B cell (primary cell): Measurements from ENCODE around the gene NDUFS5. TPM values are rescaled to one million over a fixed set of nuclear protein-coding genes. Genes with fewer than 3 reads are reported as not detected.

Source experiments
- ATAC-seq: fragments of 200-7000 bp; cut with Tn5 transposase; one replicate; pipeline ENCODE4 v1.10.0; 2021; ENCODE audit warnings: low read depth, mild to moderate bottlenecking, moderate number of reproducible peaks, moderate library complexity
- CTCF ChIA-PET: fragments of 350-600 bp; sonication (Branson Sonifier 250); formaldehyde crosslinking; loops from one replicate; lab custom pipeline; 2021; ENCODE audit warnings: antibody characterized with exemption, inconsistent platforms; lab: Charles Lee
- POLR2A ChIA-PET: fragments of 350-600 bp; sonication (Branson Sonifier 250); formaldehyde crosslinking; loops from one replicate; lab custom pipeline; 2021; ENCODE audit warnings: antibody characterized with exemption; lab: Charles Lee
- DNase-seq: peaks from one replicate; pipeline ENCODE4 v3.0.0; 2013
- H2AFZ ChIP-seq: 2 replicates; pipeline ENCODE4 v1.6.1; 2012; ENCODE audit warnings: mild to moderate bottlenecking, low read depth, low read length; ENCODE audit not compliant: insufficient read depth, poor library complexity, severe bottlenecking
- H3K27ac ChIP-seq, 2 donors: 1 replicate in 1 of 2; 2 replicates in 1 of 2; pipeline ENCODE4 v1.5.1; 2012 to 2013; ENCODE audit warnings: low read length in 2 of 2, mild to moderate bottlenecking in 2 of 2, moderate library complexity in 1 of 2
- H3K27me3 ChIP-seq, 4 experiments: fragments of 200-600 bp in 1 of 4; sonication (generic) in 1 of 4; replicated peaks in 1 of 4; 1 replicate in 2 of 4; 2 replicates in 2 of 4; pipeline versions ENCODE4 v1.6.1 to v1.7.0; 2013 to 2016; ENCODE audit warnings: low read length in 3 of 4, mild to moderate bottlenecking in 2 of 4, mixed read lengths in 1 of 4, moderate library complexity in 1 of 4; ENCODE audit not compliant: insufficient read depth in 4 of 4, control insufficient read depth in 3 of 4; ENCODE audit errors: control extremely low read depth in 1 of 4
- H3K36me3 ChIP-seq, 2 experiments: replicated peaks in 1 of 2; 1 replicate in 1 of 2; 2 replicates in 1 of 2; pipeline versions ENCODE4 v1.6.1 to v1.7.1; 2013; ENCODE audit warnings: low read length in 1 of 2; ENCODE audit not compliant: insufficient read depth in 2 of 2, control insufficient read depth in 1 of 2; ENCODE audit errors: control extremely low read depth in 1 of 2, extremely low read depth in 1 of 2
- H3K4me1 ChIP-seq, 2 donors: fragments of 200-600 bp in 1 of 2; sonication (generic) in 1 of 2; 1 replicate in 1 of 2; 2 replicates in 1 of 2; pipeline versions ENCODE4 v1.5.1 to v1.6.1; 2013 to 2017; ENCODE audit warnings: low read length in 2 of 2; ENCODE audit not compliant: control insufficient read depth in 2 of 2, insufficient read depth in 2 of 2
- H3K4me2 ChIP-seq: replicated peaks from 2 replicates; pipeline ENCODE3; 2012; ENCODE audit warnings: mild to moderate bottlenecking, low read depth, low read length; ENCODE audit not compliant: poor library complexity, severe bottlenecking
- H3K4me3 ChIP-seq, 5 experiments: fragments of 200-600 bp in 1 of 5; sonication (generic) in 1 of 5; 1 replicate in 3 of 5; 2 replicates in 2 of 5; pipeline versions ENCODE4 v1.5.1 to v1.7.0; 2011 to 2016; ENCODE audit warnings: low read length in 4 of 5, mild to moderate bottlenecking in 4 of 5, low read depth in 2 of 5, control low read depth in 1 of 5, moderate library complexity in 1 of 5; ENCODE audit not compliant: insufficient read depth in 1 of 5; ENCODE audit errors: control extremely low read depth in 1 of 5, extremely low read depth in 1 of 5
- H3K79me2 ChIP-seq: fragments of 200-600 bp; sonication (generic); one replicate; pipeline ENCODE4 v1.6.0; 2016; ENCODE audit warnings: low read length; ENCODE audit not compliant: control insufficient read depth, insufficient read depth
- H3K9ac ChIP-seq: fragments of 200-600 bp; sonication (generic); 2 replicates; pipeline ENCODE4 v1.6.1; 2017; ENCODE audit warnings: mild to moderate bottlenecking, low read length, moderate library complexity
- H3K9me3 ChIP-seq, 3 donors: one replicate each; pipeline versions ENCODE4 v1.6.1 to v1.7.1; 2013; ENCODE audit warnings: low read length in 2 of 3; ENCODE audit not compliant: control insufficient read depth in 2 of 3, insufficient read depth in 1 of 3; ENCODE audit errors: control extremely low read depth in 1 of 3
- H4K20me1 ChIP-seq: 2 replicates; pipeline ENCODE4 v1.6.0; 2012; ENCODE audit warnings: mild to moderate bottlenecking, low read length; ENCODE audit not compliant: insufficient read depth, control insufficient read depth, poor library complexity, severe bottlenecking
- H3K27ac Mint-ChIP-seq: one replicate; pipeline ENCODE4 v1.8.0; 2021; ENCODE audit warnings: mixed read lengths
- H3K27me3 Mint-ChIP-seq: one replicate; pipeline ENCODE4 v1.8.0; 2021; ENCODE audit warnings: mixed read lengths
- H3K4me1 Mint-ChIP-seq: one replicate; pipeline ENCODE4 v1.8.0; 2021; ENCODE audit warnings: mixed read lengths
- H3K4me3 Mint-ChIP-seq: one replicate; pipeline ENCODE4 v1.8.0; 2021; ENCODE audit warnings: mixed read lengths
- H3K9me3 Mint-ChIP-seq: one replicate; pipeline ENCODE4 v1.8.0; 2022; ENCODE audit warnings: mixed read lengths; ENCODE audit not compliant: insufficient read depth
- CTCF ChIP-seq: fragments of 200-600 bp; IDR thresholded peaks from one replicate; pipeline ENCODE4 v1.8.0; 2022; ENCODE audit warnings: antibody characterized with exemption, mild to moderate bottlenecking
- EZH2 ChIP-seq: IDR thresholded peaks from 2 replicates; pipeline ENCODE4 v1.6.1; 2012; ENCODE audit warnings: borderline replicate concordance, low read depth, mild to moderate bottlenecking, moderate library complexity, low read length; ENCODE audit not compliant: insufficient read depth, poor library complexity, severe bottlenecking
- WGBS: methylation state at CpG from one replicate; pipeline ENCODE4 v1.1.5; 2013; ENCODE audit warnings: missing lambda C conversion rate; ENCODE audit not compliant: insufficient coverage; 5-methylcytosine and 5-hydroxymethylcytosine counted together
- intact Hi-C: fragments of 100-400 bp; cut with micrococcal nuclease; formaldehyde crosslinking; loops from one replicate; pipeline ENCODE4 v1.10.0; 2022
- polyA plus RNA-seq: library from polyadenylated mRNA; depleted of rRNA; stranded (reverse); fragments of >200 nt; gene quantifications from 2 replicates; pipeline ENCODE4 v1.2.3, GENCODE V29; 2012
- total RNA-seq, 2 donors: library from RNA; stranded (reverse); fragments of 120-200 nt in 1 of 2; gene quantifications; 1 replicate in 1 of 2; 2 replicates in 1 of 2; pipeline versions ENCODE4 v1.2.3 to v1.2.4, GENCODE V29; 2013 to 2022

NDUFS5 gene
- total and polyA plus RNA-seq, 2 donors (not counting 1 experiment from before 2014, with no cell fraction given): 55.8 to 85.5 TPM

DNA sequence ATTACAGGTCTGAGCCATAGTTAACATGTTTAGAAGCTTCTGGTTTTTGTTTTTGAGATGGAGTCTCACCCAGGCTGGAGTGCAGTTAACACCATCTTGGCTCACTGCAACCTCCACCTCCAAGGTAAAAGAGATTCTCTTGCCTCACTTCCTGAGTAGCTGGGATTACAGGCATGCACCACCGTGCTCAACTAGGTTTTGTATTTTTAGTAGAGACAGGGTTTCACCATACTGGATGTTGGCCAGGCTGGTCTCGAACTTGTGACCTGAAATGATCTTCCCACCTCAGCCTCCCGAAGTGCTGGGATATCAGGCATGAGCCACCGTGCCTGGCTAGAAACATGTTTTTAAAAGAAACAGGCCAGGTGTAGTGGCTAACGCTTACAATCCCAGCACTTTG lies 10.5 kb downstream of the NDUFS5 start:
- peaks cover 5 to 19% of the 10 kb centered on the region in 2 experiments for H3K36me3 ChIP-seq
- CTCF ChIA-PET: no interaction called here
- 92% methylated on average over 4 of the region's 5 CpGs for WGBS

GRCh38 chr1:39043513-39043912 lies 17.4 kb downstream of the NDUFS5 start:
- CTCF ChIA-PET: no interaction called here
- peak overlapping the region; percentile 4 for H3K27ac Mint-ChIP-seq
- Histone ChIP-seq H3K27me3 (no peaks in the 10 kb centered on the region), H3K36me3 (peaks cover 0 to under 1% of the 10 kb centered on the region in 2 experiments), H3K27ac (peak overlapping the region in 1 of 2 donors; percentile 46), H3K9ac (no peak overlapping the region), H4K20me1 (no peaks in the 10 kb centered on the region), H3K4me1 (peaks cover 3 to 15% of the 10 kb centered on the region in 2 donors), H3K4me2 (no peak overlapping the region), H2AFZ (no peak overlapping the region), H3K79me2 (no peaks in the 10 kb centered on the region), H3K9me3 (no peaks in the 10 kb centered on the region), H3K4me3 (no peak overlapping the region)
- no peaks in the 10 kb centered on the region for H3K27me3 Mint-ChIP-seq
- POLR2A ChIA-PET: interaction anchor here (0.6 kb wide), 1 partner anchor 7 kb away, joined by 5 read pairs; no protein-coding TSS in a partner anchor
- H3K9me3 Mint-ChIP-seq: no peaks in the 10 kb centered on the region
- no peak for TF ChIP-seq EZH2
- no peak for TF ChIP-seq CTCF
- DNase-seq: no peak
- WGBS: no CpG with 5 or more reads among the region's 3 CpGs
- no peak overlapping the region for H3K4me3 Mint-ChIP-seq
- peaks cover 18% of the 10 kb centered on the region for H3K4me1 Mint-ChIP-seq
- intact Hi-C loops: no loop called here
- ATAC-seq: no peak

More for the DNA sequence above, 10.5 kb downstream of the NDUFS5 start:
- Histone ChIP-seq H3K27ac (no peak overlapping the region), H2AFZ (no peak overlapping the region), H3K9ac (no peak overlapping the region), H3K79me2 (no peaks in the 10 kb centered on the region), H3K27me3 (no peaks in the 10 kb centered on the region), H3K4me1 (no peaks in the 10 kb centered on the region), H3K4me3 (no peak overlapping the region), H3K9me3 (no peaks in the 10 kb centered on the region), H4K20me1 (peaks cover 4% of the 10 kb centered on the region), H3K4me2 (no peak overlapping the region)
- DNase-seq: no peak
- intact Hi-C loops: no loop called here
- no peak overlapping the region for H3K4me3 Mint-ChIP-seq
- POLR2A ChIA-PET: no interaction called here
- no peaks in the 10 kb centered on the region for H3K27me3 Mint-ChIP-seq
- H3K27ac Mint-ChIP-seq: no peak overlapping the region
- TF ChIP-seq EZH2 (no peak), CTCF (no peak)
- H3K4me1 Mint-ChIP-seq: peaks cover 4% of the 10 kb centered on the region
- H3K9me3 Mint-ChIP-seq: no peaks in the 10 kb centered on the region
- ATAC-seq: no peak
